ENCODE measurements around the gene GNG14. TPM values are rescaled to one million over a fixed set of nuclear protein-coding genes. Genes with fewer than 3 reads are reported as not detected.

The GNG14 gene
- total RNA-seq, 4 donors from 2014 or later = not detected

GRCh38 chr19:12726988-12727316 lies 39.2 kb downstream of the GNG14 start:
- Histone ChIP-seq H3K4me1 (peaks cover 30% of the 10 kb centered on the region), H3K9me3 (no peaks in the 10 kb centered on the region), H3K4me3 (no peak overlapping the region), H3K27me3 (no peaks in the 10 kb centered on the region), H3K27ac (no peak overlapping the region), H3K36me3 (peaks cover 37% of the 10 kb centered on the region)
- TF ChIP-seq POLR2A (IDR thresholded peaks at IDR 0.05) = no peak
- no peak for TF ChIP-seq CTCF (IDR thresholded peaks at IDR 0.05)
- TF ChIP-seq EP300 (IDR thresholded peaks at IDR 0.05) = no peak
- no peak for TF ChIP-seq POLR2AphosphoS5 (IDR thresholded peaks at IDR 0.05)
- WGBS = 78% methylated on average over 2 of the region's 2 CpGs
- DNase-seq (ENCODE audit: low spot score in 2 of 2) = no peak

- DNase-seq (ENCODE audit: low spot score in 2 of 2) = no peak
- no peak for TF ChIP-seq EP300 (IDR thresholded peaks at IDR 0.05)
- no peak for TF ChIP-seq POLR2AphosphoS5 (IDR thresholded peaks at IDR 0.05)
- Histone ChIP-seq H3K27ac (no peak overlapping the region), H3K4me1 (peaks cover 36% of the 10 kb centered on the region), H3K36me3 (peaks cover 37% of the 10 kb centered on the region), H3K27me3 (no peaks in the 10 kb centered on the region), H3K9me3 (no peaks in the 10 kb centered on the region), H3K4me3 (no peak overlapping the region)
- WGBS = 91% methylated on average over 8 of the region's 9 CpGs
These were observed 40.1 kb downstream of the GNG14 start for GRCh38 chr19:12727745-12728433.

GRCh38 chr19:12730064-12730463 lies 42.3 kb downstream of the GNG14 start:
- Histone ChIP-seq H3K27me3 (no peaks in the 10 kb centered on the region), H3K36me3 (peaks cover 37% of the 10 kb centered on the region), H3K4me1 (peaks cover 36% of the 10 kb centered on the region), H3K4me3 (no peak overlapping the region), H3K27ac (no peak overlapping the region), H3K9me3 (no peaks in the 10 kb centered on the region)
- no peak for DNase-seq (ENCODE audit: low spot score in 2 of 2)
- WGBS = 84% methylated on average over 3 of the region's 3 CpGs
- no peak for TF ChIP-seq POLR2AphosphoS5 (IDR thresholded peaks at IDR 0.05)
- no peak for TF ChIP-seq CTCF (IDR thresholded peaks at IDR 0.05)
- no peak for TF ChIP-seq POLR2A (IDR thresholded peaks at IDR 0.05)
- no peak for TF ChIP-seq EP300 (IDR thresholded peaks at IDR 0.05)

- WGBS = 92% methylated on average over 24 of the region's 24 CpGs
- Histone ChIP-seq H3K36me3 (peaks cover 37% of the 10 kb centered on the region), H3K27ac (no peak overlapping the region), H3K27me3 (no peaks in the 10 kb centered on the region), H3K9me3 (no peaks in the 10 kb centered on the region), H3K4me1 (peaks cover 43% of the 10 kb centered on the region), H3K4me3 (no peak overlapping the region)
- no peak for TF ChIP-seq POLR2AphosphoS5 (IDR thresholded peaks at IDR 0.05)
- TF ChIP-seq POLR2A (IDR thresholded peaks at IDR 0.05) = no peak
- TF ChIP-seq CTCF (IDR thresholded peaks at IDR 0.05) = no peak
- TF ChIP-seq EP300 (IDR thresholded peaks at IDR 0.05) = no peak
- no peak for DNase-seq (ENCODE audit: low spot score in 2 of 2)
These were observed 43.5 kb downstream of the GNG14 start for GRCh38 chr19:12731337-12731736.

- no peak for DNase-seq (ENCODE audit: low spot score in 2 of 2)
- Histone ChIP-seq H3K27me3 (no peaks in the 10 kb centered on the region), H3K9me3 (no peaks in the 10 kb centered on the region), H3K4me1 (peaks cover 57% of the 10 kb centered on the region), H3K27ac (peak overlapping the region; percentile 92), H3K4me3 (peak overlapping the region; percentile 77), H3K36me3 (peaks cover 30% of the 10 kb centered on the region)
- peak; percentile 5 to 24 for TF ChIP-seq CTCF (IDR thresholded peaks at IDR 0.05)
- TF ChIP-seq POLR2AphosphoS5 (IDR thresholded peaks at IDR 0.05) = no peak
- 0% methylated on average over 15 of the region's 15 CpGs for WGBS
These were observed 45.8 kb downstream of the GNG14 start for GRCh38 chr19:12733369-12734214.
